GM21526 (cell line): ENCODE data around the gene EZR.
"Not testable (repeated sequence)": the region's sequence is repeated elsewhere in the genome, so short reads cannot be mapped to it uniquely, and the experiment has no call there.

Experiments
- ATAC-seq: cut with Tn5 transposase; IDR thresholded peaks from one replicate; pipeline ENCODE4 v1.9.1; 2021; ENCODE audit warnings: moderate library complexity; ENCODE audit not compliant: unreplicated experiment, low FRiP score

The EZR gene

GRCh38 chr6:158843751-158844683, 24.8 kb upstream of the EZR start:
- ATAC-seq: no peak

GRCh38 chr6:158841358-158841757, 22.2 kb upstream of the EZR start:
- ATAC-seq: no peak

- ATAC-seq: no peak
Measured at GRCh38 chr6:158840465-158840864, 21.3 kb upstream of the EZR start.

GRCh38 chr6:158839796-158840195, 20.6 kb upstream of the EZR start:
- ATAC-seq: no peak

GRCh38 chr6:158838790-158839189, 19.6 kb upstream of the EZR start:
- ATAC-seq: not testable (repeated sequence)

GRCh38 chr6:158837684-158838625, 18.8 kb upstream of the EZR start:
- no peak for ATAC-seq

- ATAC-seq: no peak
Measured at GRCh38 chr6:158836625-158837311, 17.6 kb upstream of the EZR start.

GRCh38 chr6:158835616-158836221, 16.6 kb upstream of the EZR start:
- no peak for ATAC-seq

GRCh38 chr6:158834675-158835385, 15.7 kb upstream of the EZR start:
- no peak for ATAC-seq

GRCh38 chr6:158832807-158833206, 13.6 kb upstream of the EZR start:
- ATAC-seq: not testable (repeated sequence)

GRCh38 chr6:158832026-158832425, 12.9 kb upstream of the EZR start:
- ATAC-seq: no peak

- ATAC-seq: no peak
Measured at GRCh38 chr6:158831571-158831970, 12.4 kb upstream of the EZR start.

GRCh38 chr6:158830736-158831135, 11.6 kb upstream of the EZR start:
- ATAC-seq: no peak

GRCh38 chr6:158828807-158829206, 9.6 kb upstream of the EZR start:
- ATAC-seq: no peak

- peak; percentile 64 for ATAC-seq
Measured at GRCh38 chr6:158826819-158827501, 7.8 kb upstream of the EZR start.

- ATAC-seq: no peak
Measured at GRCh38 chr6:158825951-158826306, 6.8 kb upstream of the EZR start.

- no peak for ATAC-seq
Measured at GRCh38 chr6:158825038-158825950, 6.1 kb upstream of the EZR start.

GRCh38 chr6:158823616-158824015, 4.4 kb upstream of the EZR start:
- not testable (repeated sequence) for ATAC-seq
